Measurements from ENCODE around the gene GGT7.

- TF ChIP-seq ELF4 (IDR thresholded peaks at IDR 0.05) (no peak), ZNF384 (IDR thresholded peaks at IDR 0.05) (no peak), SUZ12 (IDR thresholded peaks at IDR 0.05) (no peak)
Measured at GRCh38 chr20:34894723-34895122, 22.1 kb upstream of the GGT7 start.
